Astrocyte of the cerebellum (primary cell): ENCODE measurements around the gene NLGN1.

Experiments used
- DNase-seq: peaks from one replicate; pipeline ENCODE4 v3.0.0-alpha.2; 2011; ENCODE audit warnings: low read depth
- H3K4me3 ChIP-seq: 2 replicates; pipeline ENCODE4 v1.5.1; 2011; ENCODE audit warnings: mild to moderate bottlenecking, low read depth, low read length, moderate library complexity
- CTCF ChIP-seq: IDR thresholded peaks from 2 replicates; pipeline ENCODE4 v1.5.1; 2012; ENCODE audit warnings: low read length, low read depth, moderate library complexity, mild to moderate bottlenecking; ENCODE audit errors: missing control alignments
- in situ Hi-C: cut with HindIII; loops from 2 replicates; pipeline ENCODE4 v1.10.0; 2017; ENCODE audit warnings: low sequenced_read_pairs

NLGN1 gene

DNA sequence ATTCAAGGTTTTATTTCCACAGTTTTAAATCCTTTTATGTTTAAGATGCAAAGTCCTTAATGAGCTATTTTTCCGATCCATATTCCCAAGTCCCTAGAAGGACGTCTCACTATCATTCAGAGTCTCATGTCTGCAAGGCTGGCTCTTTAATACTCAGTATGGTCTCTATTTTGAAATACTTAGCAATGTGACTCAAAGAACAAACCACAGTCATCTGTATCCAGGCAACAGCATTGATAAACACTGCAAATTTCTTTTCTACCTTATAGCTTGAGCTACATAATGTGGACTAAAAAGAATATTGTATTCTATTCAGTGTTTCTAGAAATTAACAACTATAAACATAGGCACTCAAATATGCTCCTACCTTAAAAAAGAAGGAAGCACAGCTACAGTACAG is 873.3 kb downstream of the NLGN1 start:
- no peak overlapping the region for H3K4me3 ChIP-seq
- peak; percentile 44 for DNase-seq
- in situ Hi-C loops: no loop called here
- TF ChIP-seq CTCF: no peak

- in situ Hi-C loops: no loop called here
- no peak overlapping the region for H3K4me3 ChIP-seq
- no peak for TF ChIP-seq CTCF
- no peak for DNase-seq
These were observed 877.8 kb downstream of the NLGN1 start for GRCh38 chr3:174275336-174275735.

GRCh38 chr3:174276826-174277225 is 879.3 kb downstream of the NLGN1 start:
- TF ChIP-seq CTCF: no peak

DNA sequence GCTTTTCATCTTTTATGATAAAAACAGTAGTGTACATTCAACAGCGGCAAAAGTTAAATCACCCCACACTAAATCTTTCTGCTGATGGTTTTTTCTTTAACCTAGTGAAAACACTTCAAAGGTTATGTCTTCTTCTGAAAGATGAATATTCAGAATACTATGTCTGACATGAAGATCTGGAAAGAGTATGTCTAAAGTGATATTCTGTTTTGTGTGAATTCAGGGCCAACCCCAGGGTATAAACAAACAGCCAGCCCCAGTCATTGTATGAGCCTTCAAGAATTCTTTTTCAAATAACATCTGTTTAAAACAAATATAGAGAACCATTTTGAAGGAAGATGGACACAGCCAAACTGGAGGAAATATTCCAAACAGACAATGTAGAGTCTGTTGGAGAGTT is 880.5 kb downstream of the NLGN1 start:
- in situ Hi-C loops: no loop called here
- no peak for DNase-seq
- no peak overlapping the region for H3K4me3 ChIP-seq
- TF ChIP-seq CTCF: no peak

More at GRCh38 chr3:174276826-174277225, 879.3 kb downstream of the NLGN1 start:
- no peak overlapping the region for H3K4me3 ChIP-seq
- DNase-seq: no peak
- in situ Hi-C loops: no loop called here

DNA sequence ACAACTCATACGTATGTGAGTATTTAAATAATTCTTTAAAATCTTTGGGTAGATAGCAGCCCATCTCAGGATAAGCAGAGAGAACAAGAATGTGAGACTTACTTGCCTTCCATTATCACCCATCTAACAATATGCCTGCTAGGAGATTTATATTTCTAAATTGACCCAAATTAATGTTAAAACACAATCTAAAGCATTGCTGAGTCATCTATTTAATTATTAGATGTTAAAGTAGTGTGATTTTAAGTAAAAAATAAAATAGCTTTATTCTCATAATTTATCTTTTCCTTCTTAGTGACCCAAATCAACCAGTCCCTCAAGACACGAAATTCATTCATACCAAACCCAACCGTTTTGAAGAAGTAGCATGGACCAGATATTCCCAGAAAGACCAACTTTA is 882.6 kb downstream of the NLGN1 start:
- in situ Hi-C loops: no loop called here
- DNase-seq: no peak

GRCh38 chr3:174285242-174285864 is 887.8 kb downstream of the NLGN1 start:
- in situ Hi-C loops: no loop called here

More for the DNA sequence above, 882.6 kb downstream of the NLGN1 start:
- no peak overlapping the region for H3K4me3 ChIP-seq
- no peak for TF ChIP-seq CTCF

More at GRCh38 chr3:174285242-174285864, 887.8 kb downstream of the NLGN1 start:
- no peak overlapping the region for H3K4me3 ChIP-seq
- TF ChIP-seq CTCF: no peak
- no peak for DNase-seq
